ENCODE measurements around the gene RAET1G.
"Not testable (repeated sequence)": the region's sequence is repeated elsewhere in the genome, so short reads cannot be mapped to it uniquely, and the experiment has no call there.

The RAET1G gene

GRCh38 chr6:149948616-149949015 lies 25.7 kb upstream of the RAET1G start:
- H3K4me1 ChIP-seq (ENCODE audit: low read depth, poor library complexity, severe bottlenecking): no peaks in the 10 kb centered on the region
- no peak overlapping the region for H3K4me2 ChIP-seq
- no peak overlapping the region for H3K4me3 ChIP-seq (IDR thresholded peaks at IDR 0.05; ENCODE audit: insufficient read depth, low read depth, low read length)
- peaks cover 62% of the 10 kb centered on the region for H3K27me3 ChIP-seq (ENCODE audit: insufficient read depth, low read depth)
- H4K20me1 ChIP-seq (ENCODE audit: insufficient read depth): no peaks in the 10 kb centered on the region
- no peaks in the 10 kb centered on the region for H3K36me3 ChIP-seq (ENCODE audit: insufficient read depth)
- no peak overlapping the region for H3K9ac ChIP-seq
- H3K79me2 ChIP-seq (ENCODE audit: insufficient read depth, low read depth): no peaks in the 10 kb centered on the region
- no peak overlapping the region for H3K27ac ChIP-seq
- H2AFZ ChIP-seq (ENCODE audit: low read depth): no peak overlapping the region
- TF ChIP-seq CTCF (conservative IDR thresholded peaks at IDR 0.05; ENCODE audit: low read depth, low read length): no peak

- Histone ChIP-seq H3K4me3 (IDR thresholded peaks at IDR 0.05; ENCODE audit: insufficient read depth, low read depth, low read length) (no peak overlapping the region), H3K27ac (no peak overlapping the region), H3K27me3 (ENCODE audit: insufficient read depth, low read depth) (peaks cover 61% of the 10 kb centered on the region), H3K79me2 (ENCODE audit: insufficient read depth, low read depth) (no peaks in the 10 kb centered on the region), H3K9ac (no peak overlapping the region), H3K36me3 (ENCODE audit: insufficient read depth) (no peaks in the 10 kb centered on the region), H2AFZ (ENCODE audit: low read depth) (no peak overlapping the region), H3K4me2 (no peak overlapping the region), H3K4me1 (ENCODE audit: low read depth, poor library complexity, severe bottlenecking) (no peaks in the 10 kb centered on the region), H4K20me1 (ENCODE audit: insufficient read depth) (no peaks in the 10 kb centered on the region)
- no peak for TF ChIP-seq CTCF (conservative IDR thresholded peaks at IDR 0.05; ENCODE audit: low read depth, low read length)
These were observed 25.1 kb upstream of the RAET1G start for GRCh38 chr6:149948011-149948410.

GRCh38 chr6:149947533-149947932 lies 24.6 kb upstream of the RAET1G start:
- peaks cover 59% of the 10 kb centered on the region for H3K27me3 ChIP-seq (ENCODE audit: insufficient read depth, low read depth)
- not testable (repeated sequence) for H3K4me2 ChIP-seq; H4K20me1 ChIP-seq (ENCODE audit: insufficient read depth); H2AFZ ChIP-seq (ENCODE audit: low read depth); H3K79me2 ChIP-seq (ENCODE audit: insufficient read depth, low read depth); H3K4me1 ChIP-seq (ENCODE audit: low read depth, poor library complexity, severe bottlenecking); H3K4me3 ChIP-seq (IDR thresholded peaks at IDR 0.05; ENCODE audit: insufficient read depth, low read depth, low read length); H3K27ac ChIP-seq; H3K9ac ChIP-seq; H3K36me3 ChIP-seq (ENCODE audit: insufficient read depth)

GRCh38 chr6:149946631-149947030 lies 23.7 kb upstream of the RAET1G start:
- H4K20me1 ChIP-seq (ENCODE audit: insufficient read depth); H3K9ac ChIP-seq; H3K4me2 ChIP-seq; H3K79me2 ChIP-seq (ENCODE audit: insufficient read depth, low read depth); H3K36me3 ChIP-seq (ENCODE audit: insufficient read depth); H2AFZ ChIP-seq (ENCODE audit: low read depth); H3K4me3 ChIP-seq (IDR thresholded peaks at IDR 0.05; ENCODE audit: insufficient read depth, low read depth, low read length); H3K27ac ChIP-seq; H3K4me1 ChIP-seq (ENCODE audit: low read depth, poor library complexity, severe bottlenecking): not testable (repeated sequence)
- H3K27me3 ChIP-seq (ENCODE audit: insufficient read depth, low read depth): peaks cover 59% of the 10 kb centered on the region

GRCh38 chr6:149945276-149945675 lies 22.4 kb upstream of the RAET1G start:
- not testable (repeated sequence) for H4K20me1 ChIP-seq (ENCODE audit: insufficient read depth); H3K4me3 ChIP-seq (IDR thresholded peaks at IDR 0.05; ENCODE audit: insufficient read depth, low read depth, low read length); H2AFZ ChIP-seq (ENCODE audit: low read depth); H3K4me2 ChIP-seq; H3K36me3 ChIP-seq (ENCODE audit: insufficient read depth); H3K79me2 ChIP-seq (ENCODE audit: insufficient read depth, low read depth); H3K9ac ChIP-seq; H3K27ac ChIP-seq
- Histone ChIP-seq H3K27me3 (ENCODE audit: insufficient read depth, low read depth) (peaks cover 60% of the 10 kb centered on the region), H3K4me1 (ENCODE audit: low read depth, poor library complexity, severe bottlenecking) (peaks cover 11% of the 10 kb centered on the region)

GRCh38 chr6:149943321-149943720 lies 20.4 kb upstream of the RAET1G start:
- H3K9ac ChIP-seq; H3K4me2 ChIP-seq; H4K20me1 ChIP-seq (ENCODE audit: insufficient read depth); H3K36me3 ChIP-seq (ENCODE audit: insufficient read depth); H3K79me2 ChIP-seq (ENCODE audit: insufficient read depth, low read depth); H3K4me3 ChIP-seq (IDR thresholded peaks at IDR 0.05; ENCODE audit: insufficient read depth, low read depth, low read length); H2AFZ ChIP-seq (ENCODE audit: low read depth); H3K27ac ChIP-seq: not testable (repeated sequence)
- peaks cover 24% of the 10 kb centered on the region for H3K4me1 ChIP-seq (ENCODE audit: low read depth, poor library complexity, severe bottlenecking)
- peaks cover 62% of the 10 kb centered on the region for H3K27me3 ChIP-seq (ENCODE audit: insufficient read depth, low read depth)
